T-cell (primary cell): ENCODE results near the gene RHOBTB1. TPM values are rescaled to one million over a fixed set of nuclear protein-coding genes. Genes with fewer than 3 reads are reported as not detected.

Experiments
- ATAC-seq, 4 experiments: fragments of 200-7000 bp in 3 of 4; fragments of 150-1000 bp in 1 of 4; cut with Tn5 transposase; replicated peaks in 1 of 4; 1 replicate in 3 of 4; 2 replicates in 1 of 4; pipeline ENCODE4 v1.10.0; 2021; ENCODE audit warnings: moderate library complexity in 3 of 4, mild to moderate bottlenecking in 2 of 4, moderate number of reproducible peaks in 1 of 4
- CTCF ChIA-PET, 2 donors: fragments of 300-600 bp; sonication (Branson Sonifier 250); formaldehyde crosslinking; loops; one replicate each; lab custom pipeline; 2022; ENCODE audit warnings: antibody characterized with exemption in 2 of 2; lab: Charles Lee
- POLR2A ChIA-PET, 2 donors: fragments of 300-600 bp; sonication (Branson Sonifier 250); formaldehyde crosslinking; loops; one replicate each; lab custom pipeline; 2022; ENCODE audit warnings: antibody characterized with exemption in 2 of 2; lab: Charles Lee
- DNase-seq, 35 experiments: peaks; one replicate each; pipeline versions ENCODE4 v3.0.0 to v3.0.0-alpha.2; 2013 to 2023
- H3K27ac ChIP-seq: one replicate; pipeline ENCODE4 v1.5.1; 2013; ENCODE audit warnings: low read length
- H3K27me3 ChIP-seq, 2 experiments: replicated peaks in 1 of 2; 1 replicate in 1 of 2; 2 replicates in 1 of 2; pipeline versions ENCODE4 v1.6.1 to v1.7.0; 2013; ENCODE audit warnings: low read length in 1 of 2, mixed read lengths in 1 of 2; ENCODE audit not compliant: control insufficient read depth in 2 of 2, insufficient read depth in 2 of 2; ENCODE audit errors: extremely low read depth in 1 of 2
- H3K36me3 ChIP-seq, 2 donors: 1 replicate in 1 of 2; 2 replicates in 1 of 2; pipeline versions ENCODE4 v1.6.1 to v1.7.0; 2013; ENCODE audit warnings: low read length in 1 of 2; ENCODE audit not compliant: control insufficient read depth in 2 of 2, insufficient read depth in 1 of 2; ENCODE audit errors: extremely low read depth in 1 of 2
- H3K4me1 ChIP-seq, 2 experiments: 1 replicate in 1 of 2; 2 replicates in 1 of 2; pipeline versions ENCODE4 v1.6.1 to v1.7.0; 2013; ENCODE audit warnings: low read length in 2 of 2, mixed read lengths in 1 of 2; ENCODE audit not compliant: insufficient read depth in 2 of 2, control insufficient read depth in 1 of 2; ENCODE audit errors: extremely low read depth in 1 of 2
- H3K4me3 ChIP-seq, 2 donors: 1 replicate in 1 of 2; 2 replicates in 1 of 2; pipeline versions ENCODE4 v1.5.1 to v1.7.0; 2013; ENCODE audit warnings: mild to moderate bottlenecking in 2 of 2, low read length in 1 of 2, moderate library complexity in 1 of 2; ENCODE audit not compliant: control insufficient read depth in 1 of 2; ENCODE audit errors: extremely low read depth in 1 of 2
- H3K9me3 ChIP-seq: 2 replicates; pipeline ENCODE4 v1.7.0; 2013
- H3K27ac Mint-ChIP-seq, 2 donors: one replicate each; pipeline ENCODE4 v1.8.0; 2020 to 2021; ENCODE audit warnings: mild to moderate bottlenecking in 2 of 2, mixed read lengths in 2 of 2
- H3K27me3 Mint-ChIP-seq, 2 donors: one replicate each; pipeline ENCODE4 v1.8.0; 2021 to 2022; ENCODE audit warnings: mixed read lengths in 2 of 2
- H3K36me3 Mint-ChIP-seq: one replicate; pipeline ENCODE4 v1.8.0; 2021; ENCODE audit warnings: mixed read lengths
- H3K4me1 Mint-ChIP-seq, 3 donors: one replicate each; pipeline ENCODE4 v1.8.0; 2020 to 2022; ENCODE audit warnings: mixed read lengths in 3 of 3, mild to moderate bottlenecking in 1 of 3
- H3K4me3 Mint-ChIP-seq, 3 donors: one replicate each; pipeline ENCODE4 v1.8.0; 2020 to 2022; ENCODE audit warnings: mild to moderate bottlenecking in 3 of 3, mixed read lengths in 3 of 3, moderate library complexity in 3 of 3
- H3K9me3 Mint-ChIP-seq, 3 donors: one replicate each; pipeline ENCODE4 v1.8.0; 2020 to 2022; ENCODE audit warnings: mixed read lengths in 3 of 3
- WGBS: methylation state at CpG from one replicate; pipeline ENCODE4 v1.1.5; 2013; ENCODE audit warnings: missing lambda C conversion rate; ENCODE audit not compliant: insufficient coverage; 5-methylcytosine and 5-hydroxymethylcytosine counted together
- total RNA-seq, 35 experiments: library from RNA in 6 of 35; stranded (reverse) in 6 of 35; fragments of 120-200 nt in 1 of 35; gene quantifications; one replicate each; pipeline versions ENCODE4 v1.2.1 to v1.2.4 and lab custom pipeline; 2013 to 2026

RHOBTB1 gene
- total RNA-seq, 5 donors from 2014 or later (not counting 1 experiment from before 2014, with no cell fraction given) = 0.09 to 0.75 (median 0.34) TPM; not detected in 1

DNA sequence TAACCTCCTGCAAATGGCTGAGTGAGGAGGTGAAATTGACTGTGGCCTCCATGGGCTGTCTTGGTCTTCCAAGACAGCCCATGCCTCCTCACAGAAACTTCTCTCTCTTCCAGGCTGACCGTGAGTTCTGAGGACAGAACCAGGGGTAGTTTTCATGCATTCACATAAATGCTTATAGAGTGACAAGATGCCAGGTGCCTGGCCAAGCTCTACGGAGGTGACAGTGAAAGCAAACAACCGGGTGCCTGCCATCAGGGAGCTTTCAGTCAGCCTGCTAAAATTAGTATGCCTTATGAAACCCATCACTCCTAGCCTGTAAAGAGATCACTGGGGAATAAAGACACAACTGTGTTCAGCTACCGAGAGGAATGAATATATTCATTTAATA lies 919 bp upstream of the RHOBTB1 start:
- Mint-ChIP-seq H3K4me3 (peak overlapping the region; percentile 65 to 77 (median 66)), H3K27ac (no peak overlapping the region), H3K27me3 (peaks cover 48 to 59% of the 10 kb centered on the region in 2 donors), H3K36me3 (no peaks in the 10 kb centered on the region), H3K9me3 (no peaks in the 10 kb centered on the region), H3K4me1 (peaks cover 12 to 13% (median 12%) of the 10 kb centered on the region in 3 donors)
- Histone ChIP-seq H3K36me3 (no peaks in the 10 kb centered on the region), H3K27me3 (peaks cover 0 to 28% of the 10 kb centered on the region in 2 experiments), H3K4me1 (peaks cover 2 to 18% of the 10 kb centered on the region in 2 experiments), H3K9me3 (no peaks in the 10 kb centered on the region), H3K4me3 (peak overlapping the region in 1 of 2 donors; percentile 86), H3K27ac (no peak overlapping the region)
- CTCF ChIA-PET = no interaction called here
- DNase-seq (no peak), ATAC-seq (no peak)
- POLR2A ChIA-PET = no interaction called here
- no CpG with 5 or more reads among the region's 4 CpGs for WGBS

- no peak overlapping the region for H3K27ac ChIP-seq
- Mint-ChIP-seq H3K4me3 (peak overlapping the region; percentile 47 to 55 (median 47)), H3K36me3 (no peaks in the 10 kb centered on the region), H3K4me1 (peaks cover 12 to 13% (median 12%) of the 10 kb centered on the region in 3 donors), H3K27me3 (peaks cover 52 to 59% of the 10 kb centered on the region in 2 donors), H3K27ac (no peak overlapping the region), H3K9me3 (no peaks in the 10 kb centered on the region)
- POLR2A ChIA-PET = no interaction called here
- H3K4me1 ChIP-seq = peaks cover 2 to 18% of the 10 kb centered on the region in 2 experiments
- ATAC-seq (peak; percentile 18 to 47 (median 40)), DNase-seq (peak in 4 of 35 experiments; percentile 1 to 11 (median 4))
- peaks cover 0 to 28% of the 10 kb centered on the region in 2 experiments for H3K27me3 ChIP-seq
- H3K4me3 ChIP-seq = peak overlapping the region; percentile 29 to 86
- H3K36me3 ChIP-seq = no peaks in the 10 kb centered on the region
- WGBS = under 1% methylated on average over 40 of the region's 44 CpGs
- no peaks in the 10 kb centered on the region for H3K9me3 ChIP-seq
- CTCF ChIA-PET = interaction anchor here in 1 of 2 donors (0.7 kb wide), 1 partner anchor 471 kb away, joined by 6 read pairs; no protein-coding TSS in a partner anchor
These were observed 498 bp downstream of the RHOBTB1 start for GRCh38 chr10:60943316-60944057.

DNA sequence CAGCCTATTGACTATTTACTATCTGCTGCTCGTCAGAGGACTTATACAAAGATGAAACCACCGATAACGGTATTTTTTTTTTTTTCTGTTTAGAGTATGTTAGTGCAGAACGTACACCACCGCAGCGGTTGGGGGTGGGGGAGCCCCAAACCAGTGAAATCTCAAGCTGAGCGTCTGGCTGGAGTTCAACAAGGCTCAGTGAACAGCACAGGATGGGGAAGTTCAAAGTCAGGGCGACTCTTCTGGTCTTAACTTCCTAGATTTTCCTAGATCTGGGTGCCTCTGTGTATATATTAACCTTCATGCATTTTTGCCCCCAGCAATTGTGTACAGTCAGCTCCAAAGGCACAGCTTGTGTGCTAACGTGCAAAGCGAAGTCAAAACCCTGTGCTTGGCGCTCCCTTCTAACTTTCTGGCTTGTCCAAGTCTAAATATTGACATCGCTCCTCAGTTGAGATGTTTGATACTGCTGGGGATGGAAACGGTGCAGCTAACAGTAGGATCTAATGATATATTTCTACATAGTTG lies 1.1 kb downstream of the RHOBTB1 start:
- Histone ChIP-seq H3K27me3 (peaks cover 0 to 28% of the 10 kb centered on the region in 2 experiments), H3K4me1 (peaks cover 2 to 18% of the 10 kb centered on the region in 2 experiments), H3K36me3 (no peaks in the 10 kb centered on the region), H3K4me3 (peak overlapping the region; percentile 29 to 86), H3K9me3 (no peaks in the 10 kb centered on the region), H3K27ac (no peak overlapping the region)
- Mint-ChIP-seq H3K27me3 (peaks cover 47 to 54% of the 10 kb centered on the region in 2 donors), H3K36me3 (no peaks in the 10 kb centered on the region), H3K27ac (no peak overlapping the region), H3K4me3 (peak overlapping the region; percentile 47 to 55 (median 47)), H3K9me3 (no peaks in the 10 kb centered on the region), H3K4me1 (peaks cover 12 to 13% (median 12%) of the 10 kb centered on the region in 3 donors)
- ChIA-PET CTCF (interaction anchor here in 1 of 2 donors (0.7 kb wide), 1 partner anchor 471 kb away, joined by 6 read pairs; no protein-coding TSS in a partner anchor), POLR2A (no interaction called here)
- peak in 11 of 35 experiments; percentile 5 to 30 (median 13) for DNase-seq
- 0% methylated on average over 5 of the region's 13 CpGs for WGBS
- ATAC-seq = peak in 2 of 4 experiments; percentile 11 to 62

- ChIA-PET POLR2A (interaction anchor here in 1 of 2 donors (0.7 kb wide), 1 partner anchor 781 kb away, joined by 4 read pairs; no protein-coding TSS in a partner anchor), CTCF (interaction anchor here in 1 of 2 donors (0.7 kb wide), 1 partner anchor 10 kb away, joined by 3 read pairs; no protein-coding TSS in a partner anchor)
- H3K4me1 Mint-ChIP-seq = peaks cover 12 to 13% (median 12%) of the 10 kb centered on the region in 3 donors
- no peak overlapping the region for H3K27ac ChIP-seq
- peaks cover 50 to 51% of the 10 kb centered on the region in 2 donors for H3K27me3 Mint-ChIP-seq
- no peaks in the 10 kb centered on the region for H3K36me3 ChIP-seq
- no peak overlapping the region for H3K4me3 ChIP-seq
- peak overlapping the region in 1 of 3 donors; percentile 55 for H3K4me3 Mint-ChIP-seq
- no peaks in the 10 kb centered on the region for H3K9me3 ChIP-seq
- peaks cover 2 to 18% of the 10 kb centered on the region in 2 experiments for H3K4me1 ChIP-seq
- H3K27ac Mint-ChIP-seq = no peak overlapping the region
- no peaks in the 10 kb centered on the region for H3K9me3 Mint-ChIP-seq
- H3K27me3 ChIP-seq = peaks cover 0 to 28% of the 10 kb centered on the region in 2 experiments
- DNase-seq = no peak
- no CpG with 5 or more reads among the region's 2 CpGs for WGBS
- no peaks in the 10 kb centered on the region for H3K36me3 Mint-ChIP-seq
- ATAC-seq = no peak
These were observed 1.7 kb downstream of the RHOBTB1 start for GRCh38 chr10:60942134-60942787.

DNA sequence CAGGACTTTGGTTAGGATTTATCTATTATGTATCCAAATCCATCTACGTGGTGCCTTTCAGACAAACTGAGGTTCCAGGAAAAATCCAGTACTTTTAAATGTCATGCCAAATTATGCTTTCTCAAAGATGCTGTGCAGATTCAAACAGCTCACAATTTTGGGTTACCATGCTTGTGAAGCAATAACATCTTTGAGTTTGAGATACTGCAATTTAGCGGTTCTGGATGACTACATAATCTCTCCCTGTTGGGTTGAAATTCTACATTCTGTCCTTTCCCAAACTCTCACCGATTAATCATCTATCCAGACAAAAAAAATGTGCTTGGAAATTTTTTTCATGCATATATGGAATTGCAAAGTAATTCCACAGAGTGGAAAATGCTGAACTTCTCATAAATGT lies 3.5 kb downstream of the RHOBTB1 start:
- ATAC-seq (no peak), DNase-seq (no peak)
- H3K36me3 ChIP-seq = no peaks in the 10 kb centered on the region
- no peaks in the 10 kb centered on the region for H3K36me3 Mint-ChIP-seq
- no peak overlapping the region for H3K4me3 Mint-ChIP-seq
- no peak overlapping the region for H3K27ac ChIP-seq
- H3K4me1 ChIP-seq = peaks cover 2 to 18% of the 10 kb centered on the region in 2 experiments
- H3K27me3 Mint-ChIP-seq = peaks cover 36 to 43% of the 10 kb centered on the region in 2 donors
- no CpG with 5 or more reads among the region's 3 CpGs for WGBS
- H3K4me3 ChIP-seq = no peak overlapping the region
- H3K9me3 ChIP-seq = no peaks in the 10 kb centered on the region
- H3K9me3 Mint-ChIP-seq = no peaks in the 10 kb centered on the region
- H3K27ac Mint-ChIP-seq = no peak overlapping the region
- peaks cover 12 to 13% (median 12%) of the 10 kb centered on the region in 3 donors for H3K4me1 Mint-ChIP-seq
- ChIA-PET POLR2A (no interaction called here), CTCF (interaction anchor here in 1 of 2 donors (0.7 kb wide), 1 partner anchor 19 kb away, joined by 3 read pairs; no protein-coding TSS in a partner anchor)
- H3K27me3 ChIP-seq = peaks cover 0 to 24% of the 10 kb centered on the region in 2 experiments
